ENCODE measurements around the gene NPAS3. TPM values are rescaled to one million over a fixed set of nuclear protein-coding genes. Genes with fewer than 3 reads are reported as not detected.

The NPAS3 gene
- total and polyA plus RNA-seq, 11 donors = 0.15 to 3.4 (median 0.92) TPM

DNA sequence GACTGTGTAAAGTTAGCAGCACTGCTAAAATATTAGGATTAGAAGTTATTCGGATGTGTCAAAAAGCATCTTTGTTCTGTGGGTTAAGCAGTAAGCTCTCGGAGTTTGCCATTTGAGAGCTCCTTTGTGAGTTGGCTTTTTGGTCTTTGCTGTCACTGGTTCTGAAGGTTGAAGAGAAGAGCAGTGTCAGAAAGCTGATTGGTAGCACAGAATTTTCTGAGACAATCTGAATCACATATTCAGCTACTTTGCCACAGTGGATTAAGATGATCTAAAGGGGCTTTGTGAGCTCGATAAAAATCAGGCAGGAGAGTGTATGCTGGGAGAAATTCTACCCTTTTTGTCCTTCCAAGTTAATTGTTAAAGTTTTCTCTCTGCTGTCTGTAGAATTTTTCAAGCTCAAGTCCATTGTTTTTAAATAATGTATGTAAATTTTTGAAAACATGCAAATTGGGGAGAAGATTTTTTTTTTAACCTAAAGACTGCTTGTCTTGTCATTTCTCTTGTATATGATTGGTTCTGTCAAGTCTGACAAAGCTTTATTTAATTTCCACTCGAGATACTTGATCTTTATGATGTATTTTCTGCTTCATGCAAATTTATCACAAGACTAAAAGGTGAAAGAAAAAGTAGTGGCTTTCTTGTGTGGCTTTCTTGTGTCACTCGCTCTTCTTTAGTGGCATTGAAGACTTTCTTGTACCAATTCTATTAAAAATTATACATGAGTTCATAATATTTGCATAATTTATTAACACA, 704.9 kb downstream of the NPAS3 start:
- 85 to 92% (median 88%) methylated on average over 5 of the region's 5 CpGs for WGBS, 4 donors
- Histone ChIP-seq H3K36me3 (no peaks in the 10 kb centered on the region), H3K27me3 (peaks cover 0 to 3% (median 0%) of the 10 kb centered on the region in 9 donors), H3K27ac (no peak overlapping the region), H3K9me3 (no peaks in the 10 kb centered on the region), H3K4me3 (no peak overlapping the region), H3K4me1 (no peaks in the 10 kb centered on the region)
- no peak for ATAC-seq
- TF ChIP-seq, protein P1, sequence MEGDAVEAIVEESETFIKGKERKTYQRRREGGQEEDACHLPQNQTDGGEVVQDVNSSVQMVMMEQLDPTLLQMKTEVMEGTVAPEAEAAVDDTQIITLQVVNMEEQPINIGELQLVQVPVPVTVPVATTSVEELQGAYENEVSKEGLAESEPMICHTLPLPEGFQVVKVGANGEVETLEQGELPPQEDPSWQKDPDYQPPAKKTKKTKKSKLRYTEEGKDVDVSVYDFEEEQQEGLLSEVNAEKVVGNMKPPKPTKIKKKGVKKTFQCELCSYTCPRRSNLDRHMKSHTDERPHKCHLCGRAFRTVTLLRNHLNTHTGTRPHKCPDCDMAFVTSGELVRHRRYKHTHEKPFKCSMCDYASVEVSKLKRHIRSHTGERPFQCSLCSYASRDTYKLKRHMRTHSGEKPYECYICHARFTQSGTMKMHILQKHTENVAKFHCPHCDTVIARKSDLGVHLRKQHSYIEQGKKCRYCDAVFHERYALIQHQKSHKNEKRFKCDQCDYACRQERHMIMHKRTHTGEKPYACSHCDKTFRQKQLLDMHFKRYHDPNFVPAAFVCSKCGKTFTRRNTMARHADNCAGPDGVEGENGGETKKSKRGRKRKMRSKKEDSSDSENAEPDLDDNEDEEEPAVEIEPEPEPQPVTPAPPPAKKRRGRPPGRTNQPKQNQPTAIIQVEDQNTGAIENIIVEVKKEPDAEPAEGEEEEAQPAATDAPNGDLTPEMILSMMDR (IDR thresholded peaks at IDR 0.05) = no peak
- TF ChIP-seq POLR2A (IDR thresholded peaks at IDR 0.05) = no peak
- intact Hi-C loops (cut with DNase I) = no loop called here
- no peak for DNase-seq

DNA sequence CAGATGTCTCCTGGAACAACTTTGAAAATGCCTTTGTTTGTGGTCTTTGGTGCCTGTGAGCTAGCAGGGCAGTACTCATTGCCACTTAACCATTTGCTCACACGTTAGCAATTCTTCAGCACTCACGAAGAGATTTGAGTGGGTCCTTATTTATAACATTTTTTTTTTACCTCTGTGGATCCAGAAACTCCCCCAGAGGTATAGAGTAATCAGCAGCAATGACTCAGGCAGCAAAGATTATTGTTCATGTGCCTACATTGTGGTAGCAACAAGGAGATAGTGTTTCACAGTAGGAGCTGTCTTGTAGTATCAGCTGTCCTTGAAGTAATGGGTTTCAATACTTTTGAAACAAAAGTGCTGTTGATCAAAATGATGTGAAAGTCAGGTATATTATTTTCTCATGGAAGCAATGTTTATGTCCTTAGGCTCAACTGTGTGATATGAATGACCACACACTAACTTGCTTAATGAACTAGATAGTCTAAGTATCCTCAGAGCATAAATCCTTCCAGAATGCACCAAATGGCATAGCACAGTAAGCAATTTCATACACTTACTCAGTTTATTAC, 708.1 kb downstream of the NPAS3 start:
- H3K27ac ChIP-seq = no peak overlapping the region
- H3K36me3 ChIP-seq = no peaks in the 10 kb centered on the region
- TF ChIP-seq, protein P1 (IDR thresholded peaks at IDR 0.05) = no peak
- no peak for TF ChIP-seq POLR2A (IDR thresholded peaks at IDR 0.05)
- no peak for ATAC-seq
- 80 to 89% (median 84%) methylated on average over 2 of the region's 2 CpGs for WGBS, 4 donors
- intact Hi-C loops (cut with DNase I) = no loop called here
- H3K27me3 ChIP-seq = no peaks in the 10 kb centered on the region
- H3K4me3 ChIP-seq = no peak overlapping the region
- H3K4me1 ChIP-seq = no peaks in the 10 kb centered on the region
- H3K9me3 ChIP-seq = no peaks in the 10 kb centered on the region
- DNase-seq = no peak

DNA sequence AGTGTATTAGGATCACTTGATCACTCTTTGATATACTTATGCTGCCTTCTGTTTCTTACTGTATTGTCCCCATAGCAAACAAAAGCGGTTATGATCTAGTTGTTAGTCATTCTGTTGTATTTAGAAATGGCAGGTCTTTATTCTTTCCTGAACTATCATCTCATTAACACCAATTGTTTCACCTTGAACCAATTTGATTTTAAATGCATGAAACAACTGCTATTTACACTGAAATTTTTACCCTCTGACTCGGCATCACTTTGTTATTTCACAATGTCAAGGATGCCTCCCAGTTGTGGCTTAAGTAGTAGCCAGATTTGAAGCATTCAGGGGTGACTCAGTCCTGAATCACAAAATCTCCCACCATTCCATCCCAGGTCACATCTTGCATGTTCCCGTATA, 708.7 kb downstream of the NPAS3 start:
- peak in 2 of 4 donors; percentile 34 to 63 for ATAC-seq
- TF ChIP-seq, protein P1 (IDR thresholded peaks at IDR 0.05) = no peak
- no peak for TF ChIP-seq POLR2A (IDR thresholded peaks at IDR 0.05)

DNA sequence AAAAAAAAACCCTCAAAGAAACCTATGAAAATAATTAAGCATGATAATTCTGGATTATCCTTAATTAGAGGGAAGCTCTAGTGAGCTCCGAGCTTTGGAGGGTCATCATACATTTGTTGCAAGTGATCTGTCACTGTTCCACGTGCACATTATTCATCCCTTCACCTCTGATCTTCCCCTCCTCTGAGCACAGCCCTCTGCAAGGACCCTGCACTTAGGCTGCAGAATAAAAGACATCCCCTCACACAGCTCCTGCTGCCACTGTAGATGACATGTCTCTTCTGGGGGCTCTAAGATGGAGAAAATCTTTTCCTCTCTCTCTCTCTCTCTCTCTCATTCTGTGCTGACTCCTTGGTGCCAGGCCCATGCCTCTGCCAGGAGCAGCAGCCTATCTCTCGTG, 711.8 kb downstream of the NPAS3 start:
- H3K9me3 ChIP-seq = no peaks in the 10 kb centered on the region
- no peak for TF ChIP-seq POLR2A (IDR thresholded peaks at IDR 0.05)
- TF ChIP-seq, protein P1 (IDR thresholded peaks at IDR 0.05) = no peak
- no peaks in the 10 kb centered on the region for H3K36me3 ChIP-seq
- ATAC-seq (no peak), DNase-seq (no peak)
- no peak overlapping the region for H3K4me3 ChIP-seq
- 58 to 84% (median 71%) methylated on average over 3 of the region's 3 CpGs for WGBS, 4 donors
- intact Hi-C loops (cut with DNase I) = loop anchor here in 1 of 10 donors (10.0 kb wide), 1 partner anchor 486 kb away; no protein-coding TSS in a partner anchor
- H3K4me1 ChIP-seq = no peaks in the 10 kb centered on the region
- no peaks in the 10 kb centered on the region for H3K27me3 ChIP-seq
- no peak overlapping the region for H3K27ac ChIP-seq

More for the DNA sequence above, 708.7 kb downstream of the NPAS3 start:
- no peaks in the 10 kb centered on the region for H3K9me3 ChIP-seq
- H3K27ac ChIP-seq = no peak overlapping the region
- no peaks in the 10 kb centered on the region for H3K27me3 ChIP-seq
- H3K4me3 ChIP-seq = no peak overlapping the region
- intact Hi-C loops (cut with DNase I) = no loop called here
- H3K4me1 ChIP-seq = no peaks in the 10 kb centered on the region
- no peaks in the 10 kb centered on the region for H3K36me3 ChIP-seq
- WGBS, 4 donors = 84 to 86% (median 85%) methylated on average over 3 of the region's 3 CpGs
- DNase-seq = no peak
